Measurements from ENCODE around the gene GRHL1.

- TF ChIP-seq POLR2A (IDR thresholded peaks at IDR 0.05; ENCODE audit: low read length): no peak
- no peak for TF ChIP-seq GATA1 (IDR thresholded peaks at IDR 0.05; ENCODE audit: low read depth, low read length)
These were observed 14.2 kb upstream of the GRHL1 start for GRCh38 chr2:9937258-9937657.
